GM18507 (cell line): Measurements from ENCODE around the gene PSENEN.
A peak's percentile ranks its signal among the peaks of the same experiment; 100 is the strongest.

Source experiments
- DNase-seq: peaks from one replicate; pipeline ENCODE4 v3.0.0; 2011; ENCODE audit warnings: low read depth; ENCODE audit not compliant: insufficient read length; ENCODE audit errors: extremely low spot score
- FAIRE-seq: peaks from 2 replicates; lab custom pipeline; 2011; peaks lifted over from hg19 to GRCh38; lab: Jason Lieb, UNC

PSENEN gene

GRCh38 chr19:35746087-35746462, 624 bp downstream of the PSENEN start:
- FAIRE-seq (no peak), DNase-seq (no peak)

- DNase-seq (no peak), FAIRE-seq (no peak)
These were observed 1.1 kb downstream of the PSENEN start for GRCh38 chr19:35746531-35746930.

GRCh38 chr19:35748106-35749020, 2.9 kb downstream of the PSENEN start, which contains the start of gene LIN37:
Gene LIN37 (plus strand): TSS chr19:35748576. CDS start chr19:35748725, 149 bp downstream.
- FAIRE-seq (peak; percentile 99), DNase-seq (peak; percentile 83)

GRCh38 chr19:35750167-35750566, 4.7 kb downstream of the PSENEN start:
- DNase-seq (no peak), FAIRE-seq (no peak)

GRCh38 chr19:35751839-35752745, 6.6 kb downstream of the PSENEN start:
- FAIRE-seq (no peak), DNase-seq (no peak)

GRCh38 chr19:35752746-35753350, 7.4 kb downstream of the PSENEN start:
- no peak for DNase-seq
- no peak for FAIRE-seq

GRCh38 chr19:35753634-35754369, 8.4 kb downstream of the PSENEN start:
- DNase-seq (no peak), FAIRE-seq (no peak)

GRCh38 chr19:35754370-35755130, 9.1 kb downstream of the PSENEN start:
- FAIRE-seq (no peak), DNase-seq (no peak)

GRCh38 chr19:35755131-35755549, 9.7 kb downstream of the PSENEN start:
- FAIRE-seq (no peak), DNase-seq (no peak)

- DNase-seq (no peak), FAIRE-seq (no peak)
These were observed 10.3 kb downstream of the PSENEN start for GRCh38 chr19:35755550-35756376.

GRCh38 chr19:35756377-35757230, 11.2 kb downstream of the PSENEN start, which contains the start of gene HSPB6:
Gene HSPB6 (minus strand): TSS chr19:35757029. CDS start chr19:35757008, 21 bp downstream.
- FAIRE-seq (no peak), DNase-seq (no peak)

- DNase-seq (no peak), FAIRE-seq (no peak)
These were observed 11.8 kb downstream of the PSENEN start for GRCh38 chr19:35757231-35757748.

GRCh38 chr19:35757749-35758608, 12.5 kb downstream of the PSENEN start, which contains the start of gene PROSER3:
Gene PROSER3 (plus strand): TSS chr19:35758176. CDS start chr19:35758216, 40 bp downstream.
- peak; percentile 100 for FAIRE-seq
- DNase-seq = peak; percentile 96

- DNase-seq (no peak), FAIRE-seq (no peak)
These were observed 14.2 kb downstream of the PSENEN start for GRCh38 chr19:35759697-35760096.

GRCh38 chr19:35760711-35761349, 15.4 kb downstream of the PSENEN start:
- FAIRE-seq (no peak), DNase-seq (no peak)
